ENCODE results near the gene GOSR1.

Gene GOSR1

GRCh38 chr17:30576326-30576861, 99.2 kb downstream of the GOSR1 start:
- no peak for DNase-seq
